A673 (cell line): ENCODE measurements around the gene POLR3A.
"Not testable (repeated sequence)": the region's sequence is repeated elsewhere in the genome, so short reads cannot be mapped to it uniquely, and the experiment has no call there.

Experiments
- CTCF ChIP-seq: fragments of 300-800, 200-600 bp; sonication (generic); conservative IDR thresholded peaks from 2 replicates; pipeline ENCODE4 v1.5.1; 2017; ENCODE audit warnings: low read depth, mild to moderate bottlenecking, antibody characterized with exemption, low read length, moderate library complexity, mixed read lengths
- EZH2 ChIP-seq: fragments of 200-600 bp; sonication (generic); IDR thresholded peaks from 2 replicates; pipeline ENCODE4 v1.6.1; 2017; ENCODE audit warnings: borderline replicate concordance, low read depth, mild to moderate bottlenecking, mixed read lengths, antibody characterized with exemption, low read length; ENCODE audit not compliant: poor library complexity, severe bottlenecking

- not testable (repeated sequence) for TF ChIP-seq CTCF, EZH2
These were observed 40.7 kb upstream of the POLR3A start for GRCh38 chr10:78070064-78070463.
